HT-29 (cell line): Measurements from ENCODE around the gene ZNF668. TPM values are rescaled to one million over a fixed set of nuclear protein-coding genes. Genes with fewer than 3 reads are reported as not detected.

Source experiments
- DNase-seq: peaks from one replicate; pipeline ENCODE4 v3.0.0-alpha.2; 2015; ENCODE audit warnings: low spot score
- total RNA-seq: library from RNA; depleted of rRNA; stranded (reverse); fragments of >200 nt; shearing (Covaris generic); gene quantifications from 2 replicates; pipeline ENCODE4 v1.2.3, GENCODE V29; 2014

Gene ZNF668
- total RNA-seq, 1 experiment from 2014 or later, result 29.8 TPM

DNA sequence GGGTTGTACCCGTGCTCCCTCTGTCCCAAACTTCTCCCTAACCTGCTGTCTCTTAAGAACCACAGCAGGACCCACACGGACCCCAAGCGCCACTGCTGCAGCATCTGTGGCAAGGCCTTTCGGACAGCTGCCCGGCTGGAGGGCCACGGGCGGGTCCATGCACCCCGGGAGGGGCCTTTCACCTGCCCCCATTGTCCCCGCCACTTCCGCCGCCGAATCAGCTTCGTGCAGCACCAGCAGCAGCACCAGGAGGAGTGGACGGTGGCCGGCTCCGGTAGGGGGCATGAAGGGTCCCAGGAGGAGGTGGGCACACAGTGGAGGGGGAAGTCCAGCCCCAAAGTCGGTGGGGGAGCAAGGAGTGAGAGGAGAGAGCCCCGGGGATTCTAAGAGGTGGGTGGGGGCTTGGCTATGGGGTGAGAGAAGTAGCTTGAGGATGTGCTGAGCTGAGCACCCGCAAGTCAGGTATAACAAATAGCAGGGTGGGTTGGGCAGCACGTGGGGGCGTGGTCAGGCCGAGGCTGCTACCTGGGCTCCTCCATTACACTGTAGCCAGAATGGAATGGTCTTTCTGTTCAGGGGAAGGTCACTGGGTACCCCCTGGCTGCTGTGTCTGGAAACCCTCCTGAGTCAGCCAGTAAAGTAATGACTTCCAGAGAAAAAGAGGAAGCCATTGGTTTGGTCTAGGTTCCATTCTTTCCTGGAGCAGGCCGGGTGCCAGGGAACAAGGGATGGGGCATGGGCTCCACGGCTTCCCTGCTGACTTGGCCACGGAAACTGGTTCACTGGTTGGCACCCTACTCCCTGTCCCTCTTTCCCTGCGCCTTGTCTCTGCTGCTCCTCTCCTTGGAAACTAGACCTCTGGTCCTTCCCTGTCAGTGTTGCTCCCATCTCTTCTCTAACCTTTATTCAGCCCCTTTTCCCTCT, 7.7 kb upstream of the ZNF668 start:
- no peak for DNase-seq

- no peak for DNase-seq
Observed at GRCh38 chr16:31080756-31081419, 6.8 kb upstream of the ZNF668 start.

DNA sequence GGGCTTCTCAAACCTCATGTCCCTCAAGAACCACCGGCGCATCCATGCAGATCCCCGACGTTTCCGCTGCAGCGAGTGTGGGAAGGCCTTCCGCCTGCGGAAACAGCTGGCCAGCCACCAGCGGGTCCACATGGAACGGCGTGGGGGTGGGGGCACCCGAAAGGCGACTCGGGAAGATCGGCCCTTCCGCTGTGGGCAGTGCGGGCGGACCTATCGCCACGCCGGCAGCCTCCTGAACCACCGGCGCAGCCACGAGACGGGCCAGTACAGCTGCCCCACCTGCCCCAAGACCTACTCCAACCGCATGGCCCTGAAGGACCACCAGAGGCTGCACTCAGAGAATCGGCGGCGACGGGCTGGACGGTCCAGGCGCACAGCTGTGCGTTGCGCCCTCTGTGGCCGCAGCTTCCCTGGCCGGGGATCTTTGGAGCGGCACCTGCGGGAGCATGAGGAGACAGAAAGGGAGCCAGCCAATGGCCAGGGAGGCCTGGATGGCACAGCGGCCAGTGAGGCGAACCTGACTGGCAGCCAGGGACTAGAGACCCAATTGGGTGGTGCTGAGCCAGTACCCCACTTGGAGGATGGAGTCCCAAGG, 6.1 kb upstream of the ZNF668 start:
- no peak for DNase-seq

- no peak for DNase-seq
Observed at GRCh38 chr16:31079342-31079944, 5.4 kb upstream of the ZNF668 start.

DNA sequence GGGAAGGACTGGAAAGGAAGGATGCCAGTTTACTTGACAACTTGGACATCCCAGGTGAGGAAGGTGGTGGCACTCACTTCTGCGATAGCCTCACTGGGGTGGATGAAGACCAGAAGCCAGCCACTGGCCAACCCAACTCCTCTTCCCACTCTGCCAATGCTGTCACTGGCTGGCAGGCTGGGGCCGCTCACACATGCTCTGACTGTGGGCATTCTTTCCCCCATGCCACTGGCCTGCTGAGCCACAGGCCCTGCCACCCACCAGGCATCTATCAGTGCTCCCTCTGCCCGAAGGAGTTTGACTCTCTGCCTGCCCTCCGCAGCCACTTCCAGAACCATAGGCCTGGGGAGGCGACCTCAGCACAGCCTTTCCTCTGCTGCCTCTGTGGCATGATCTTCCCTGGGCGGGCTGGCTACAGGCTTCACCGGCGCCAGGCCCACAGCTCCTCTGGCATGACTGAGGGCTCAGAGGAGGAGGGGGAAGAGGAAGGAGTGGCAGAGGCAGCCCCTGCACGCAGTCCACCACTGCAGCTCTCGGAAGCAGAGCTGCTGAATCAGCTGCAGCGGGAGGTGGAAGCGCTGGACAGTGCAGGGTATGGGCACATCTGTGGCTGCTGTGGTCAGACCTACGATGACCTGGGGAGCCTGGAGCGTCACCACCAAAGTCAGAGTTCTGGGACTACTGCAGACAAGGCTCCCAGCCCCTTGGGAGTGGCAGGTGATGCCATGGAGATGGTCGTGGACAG, 4.7 kb upstream of the ZNF668 start:
- no peak for DNase-seq

DNA sequence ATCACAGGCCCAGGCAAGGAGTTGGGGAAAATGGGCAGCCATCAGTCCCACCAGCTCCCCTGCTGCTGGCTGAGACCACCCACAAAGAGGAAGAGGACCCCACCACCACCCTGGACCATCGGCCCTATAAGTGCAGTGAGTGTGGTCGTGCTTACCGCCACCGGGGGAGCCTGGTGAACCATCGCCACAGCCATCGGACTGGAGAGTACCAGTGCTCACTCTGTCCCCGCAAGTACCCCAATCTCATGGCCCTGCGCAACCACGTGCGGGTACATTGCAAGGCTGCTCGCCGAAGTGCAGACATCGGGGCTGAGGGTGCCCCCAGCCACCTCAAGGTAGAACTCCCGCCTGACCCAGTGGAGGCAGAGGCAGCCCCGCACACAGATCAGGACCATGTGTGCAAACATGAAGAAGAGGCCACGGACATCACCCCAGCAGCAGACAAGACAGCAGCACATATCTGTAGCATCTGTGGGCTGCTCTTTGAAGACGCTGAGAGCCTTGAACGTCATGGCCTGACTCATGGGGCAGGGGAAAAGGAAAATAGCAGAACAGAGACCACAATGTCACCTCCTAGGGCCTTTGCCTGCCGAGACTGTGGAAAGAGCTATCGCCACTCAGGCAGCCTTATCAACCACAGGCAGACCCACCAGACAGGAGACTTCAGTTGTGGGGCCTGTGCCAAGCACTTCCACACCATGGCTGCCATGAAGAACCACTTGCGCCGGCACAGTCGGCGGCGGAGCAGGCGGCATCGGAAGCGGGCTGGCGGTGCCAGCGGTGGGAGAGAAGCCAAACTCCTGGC, 3.8 kb upstream of the ZNF668 start:
- DNase-seq, result no peak

GRCh38 chr16:31077024-31077423, 3.0 kb upstream of the ZNF668 start:
- DNase-seq, result no peak

DNA sequence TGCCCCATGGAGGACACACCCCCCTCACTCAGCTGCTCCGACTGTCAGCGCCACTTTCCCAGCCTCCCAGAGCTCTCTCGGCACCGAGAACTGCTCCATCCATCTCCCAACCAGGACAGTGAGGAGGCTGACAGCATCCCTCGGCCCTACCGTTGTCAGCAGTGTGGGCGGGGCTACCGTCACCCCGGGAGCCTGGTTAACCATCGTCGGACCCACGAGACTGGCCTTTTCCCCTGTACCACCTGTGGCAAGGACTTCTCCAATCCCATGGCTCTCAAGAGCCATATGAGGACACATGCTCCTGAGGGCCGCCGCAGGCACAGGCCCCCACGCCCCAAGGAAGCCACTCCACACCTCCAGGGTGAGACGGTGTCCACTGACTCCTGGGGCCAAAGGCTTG, 2.3 kb upstream of the ZNF668 start:
- no peak for DNase-seq

- no peak for DNase-seq
Observed at GRCh38 chr16:31074814-31075183, 759 bp upstream of the ZNF668 start.

GRCh38 chr16:31073142-31073969, 684 bp downstream of the ZNF668 start:
- peak; percentile 92 for DNase-seq

GRCh38 chr16:31072540-31073141, 1.4 kb downstream of the ZNF668 start:
- DNase-seq, result peak; percentile 17

DNA sequence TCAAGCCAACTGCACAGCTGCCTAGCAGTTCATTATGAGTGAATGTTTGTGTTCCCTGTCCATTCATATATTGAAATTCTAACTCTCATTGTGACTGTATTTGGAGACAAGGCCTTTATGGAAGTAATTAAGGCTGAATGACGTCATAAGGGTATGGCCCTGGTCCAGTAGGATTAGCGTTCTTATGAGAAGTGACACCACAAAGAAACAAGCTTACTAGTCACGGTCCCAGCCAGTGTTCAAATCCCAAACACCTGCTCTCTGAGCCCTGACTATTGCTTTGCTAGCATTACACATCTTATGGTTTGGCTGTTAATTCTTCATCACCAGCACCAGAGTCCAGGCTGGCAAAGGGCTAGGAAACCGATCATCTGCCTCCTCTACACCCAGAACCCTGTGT, 2.2 kb downstream of the ZNF668 start:
- DNase-seq, result no peak

- DNase-seq, result no peak
Observed at GRCh38 chr16:31067342-31067741, 6.7 kb downstream of the ZNF668 start.

- DNase-seq, result peak; percentile 57
Observed at GRCh38 chr16:31064882-31065461, 9.1 kb downstream of the ZNF668 start.

DNA sequence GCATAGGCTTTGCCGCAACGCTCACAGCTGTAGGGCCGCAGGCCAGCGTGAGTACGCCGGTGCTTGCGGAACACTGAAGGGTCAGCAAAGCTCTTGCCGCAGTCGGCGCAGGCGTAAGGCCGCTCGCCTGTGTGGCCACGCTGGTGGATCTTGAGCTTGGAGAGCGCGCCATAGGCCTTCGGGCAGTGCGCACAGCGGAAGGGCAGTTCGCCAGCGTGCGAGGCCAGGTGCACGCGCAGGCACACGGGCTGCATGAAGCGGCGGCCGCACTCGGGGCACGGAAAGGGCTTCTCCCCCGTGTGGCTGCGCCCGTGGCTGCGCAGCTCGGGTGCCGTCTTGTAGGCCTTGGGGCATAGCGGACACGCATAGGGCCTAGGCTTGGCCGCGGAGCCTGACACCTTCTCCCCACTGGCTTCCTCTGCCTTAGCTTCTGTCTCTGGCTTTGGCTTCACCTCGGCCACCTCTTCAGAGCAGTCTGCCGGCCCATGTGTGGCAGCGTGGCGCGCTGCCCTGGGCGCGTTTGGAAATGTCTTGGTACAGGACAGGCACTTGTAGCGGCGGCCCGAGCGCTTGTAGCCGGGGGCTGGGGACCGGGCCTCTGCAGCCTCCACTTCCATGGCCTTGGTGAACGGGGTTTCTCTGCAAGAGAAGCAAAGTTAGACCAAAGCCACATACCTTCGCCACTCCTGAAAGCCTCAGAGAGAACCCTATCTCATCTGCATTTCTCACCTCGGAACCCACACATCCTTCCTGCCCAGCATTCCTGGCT, 10.0 kb downstream of the ZNF668 start:
- DNase-seq, result no peak

DNA sequence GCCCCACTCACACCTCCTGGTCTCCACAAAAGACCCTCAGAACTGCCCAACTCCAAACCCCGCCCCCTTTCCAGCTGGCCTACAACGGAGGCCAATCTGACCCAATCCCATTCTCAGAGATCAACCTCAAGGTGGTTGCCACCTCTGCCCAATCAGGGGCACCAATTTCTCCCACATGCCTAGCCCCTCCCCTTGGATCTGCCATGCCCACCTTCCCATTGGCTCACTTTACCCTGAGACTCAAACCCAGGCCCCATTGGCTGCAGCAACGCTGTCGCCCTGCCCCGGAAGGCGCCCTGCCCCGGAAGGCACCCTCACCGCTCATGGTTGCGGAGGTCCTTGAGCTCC, 10.6 kb downstream of the ZNF668 start:
- no peak for DNase-seq

- DNase-seq, result no peak
Observed at GRCh38 chr16:31061813-31062440, 12.1 kb downstream of the ZNF668 start.
